Neural cell (in vitro differentiated cells): ENCODE measurements around the gene DIPK1C. TPM values are rescaled to one million over a fixed set of nuclear protein-coding genes. Genes with fewer than 3 reads are reported as not detected.

Source experiments
- H2AFZ ChIP-seq: fragments of 200-600, 300-800 bp; sonication (generic), shearing (Covaris generic); 2 replicates; pipeline ENCODE4 v1.6.0; 2014; ENCODE audit warnings: low read depth, mild to moderate bottlenecking, antibody characterized with exemption, low read length, moderate library complexity
- H3F3A ChIP-seq: fragments of 200-600 bp; shearing (Covaris generic); 2 replicates; pipeline ENCODE4 v1.6.1; 2016; ENCODE audit warnings: mild to moderate bottlenecking, moderate library complexity, mixed read lengths, antibody characterized with exemption, low read length; ENCODE audit not compliant: insufficient read depth, poor library complexity, severe bottlenecking
- H3K27ac ChIP-seq: fragments of 200-600, 300-800 bp; sonication (generic), shearing (Covaris generic); 2 replicates; pipeline ENCODE4 v1.5.1; 2014; ENCODE audit warnings: mild to moderate bottlenecking, low read length, moderate library complexity
- H3K27me3 ChIP-seq: fragments of 300-800, 200-600 bp; sonication (generic), shearing (Covaris generic); 2 replicates; pipeline ENCODE4 v1.6.0; 2014; ENCODE audit warnings: mild to moderate bottlenecking, low read depth, low read length, moderate library complexity; ENCODE audit not compliant: insufficient read depth
- H3K36me3 ChIP-seq: fragments of 300-800, 200-600 bp; sonication (generic), shearing (Covaris generic); 2 replicates; pipeline ENCODE4 v1.5.1; 2014; ENCODE audit warnings: mild to moderate bottlenecking, antibody characterized with exemption, low read length, moderate library complexity; ENCODE audit not compliant: insufficient read depth
- H3K4me2 ChIP-seq: fragments of 300-800, 200-600 bp; sonication (generic), shearing (Covaris generic); 2 replicates; pipeline ENCODE4 v1.6.0; 2014; ENCODE audit warnings: mild to moderate bottlenecking, low read length
- H3K4me3 ChIP-seq: fragments of 300-800, 200-600 bp; sonication (generic), shearing (Covaris generic); 2 replicates; pipeline ENCODE4 v1.5.1; 2014; ENCODE audit warnings: mild to moderate bottlenecking, low read length, moderate library complexity
- H3K79me2 ChIP-seq: fragments of 200-600 bp; shearing (Covaris generic); replicated peaks from 2 replicates; pipeline ENCODE4 v1.6.0; 2014; ENCODE audit warnings: mild to moderate bottlenecking, low read length, moderate library complexity; ENCODE audit not compliant: insufficient read depth
- H3K9ac ChIP-seq: fragments of 300-800, 200-600 bp; sonication (generic), shearing (Covaris generic); 2 replicates; pipeline ENCODE4 v1.6.1; 2016; ENCODE audit warnings: mild to moderate bottlenecking, low read length, mixed read lengths
- H3K9me2 ChIP-seq: fragments of 200-600 bp; shearing (Covaris generic); 2 replicates; pipeline ENCODE4 v1.6.1; 2016; ENCODE audit warnings: mild to moderate bottlenecking, low read length, mixed read lengths; ENCODE audit not compliant: insufficient read depth
- H3K9me3 ChIP-seq: fragments of 200-600, 300-800 bp; sonication (generic), shearing (Covaris generic); 2 replicates; pipeline ENCODE4 v1.6.1; 2016; ENCODE audit warnings: mild to moderate bottlenecking, mixed run types, low read length, moderate library complexity, mixed read lengths
- H4K20me1 ChIP-seq: fragments of 200-600 bp; shearing (Covaris generic); 2 replicates; pipeline ENCODE4 v1.6.1; 2016; ENCODE audit warnings: mild to moderate bottlenecking, mixed run types; ENCODE audit not compliant: insufficient read depth
- CTCF ChIP-seq: fragments of 450-650 bp; IDR thresholded peaks from 2 replicates; pipeline ENCODE4 v1.5.1; 2014; ENCODE audit warnings: antibody characterized with exemption, mild to moderate bottlenecking, moderate library complexity; ENCODE audit not compliant: poor library complexity, severe bottlenecking
- EP300 ChIP-seq: fragments of 450-650 bp; conservative IDR thresholded peaks from 2 replicates; pipeline ENCODE4 v1.6.1; 2014; ENCODE audit warnings: antibody characterized with exemption, mild to moderate bottlenecking, moderate library complexity; ENCODE audit not compliant: poor library complexity, severe bottlenecking
- EZH2 ChIP-seq: fragments of 200-600, 300-800 bp; shearing (Covaris generic), sonication (generic); IDR thresholded peaks from 2 replicates; pipeline ENCODE4 v1.6.1; 2014; ENCODE audit warnings: antibody characterized with exemption, low read length, borderline replicate concordance, mild to moderate bottlenecking; ENCODE audit not compliant: insufficient read depth, poor library complexity, severe bottlenecking
- MXI1 ChIP-seq: fragments of 450-650 bp; conservative IDR thresholded peaks from 2 replicates; pipeline ENCODE4 v1.6.1; 2014; ENCODE audit warnings: antibody characterized with exemption, mild to moderate bottlenecking; ENCODE audit not compliant: poor library complexity, severe bottlenecking
- POLR2AphosphoS5 ChIP-seq: IDR thresholded peaks from 2 replicates; pipeline ENCODE4 v1.6.1; 2012
- RAD21 ChIP-seq: fragments of 450-650 bp; conservative IDR thresholded peaks from 2 replicates; pipeline ENCODE4 v1.6.1; 2014; ENCODE audit warnings: antibody characterized with exemption, mild to moderate bottlenecking, moderate library complexity
- REST ChIP-seq: IDR thresholded peaks from 2 replicates; pipeline ENCODE4 v1.6.1; 2012; ENCODE audit warnings: borderline replicate concordance
- SMC3 ChIP-seq: fragments of 450-650 bp; conservative IDR thresholded peaks from 2 replicates; pipeline ENCODE4 v1.6.1; 2014; ENCODE audit warnings: antibody characterized with exemption, mild to moderate bottlenecking, moderate library complexity; ENCODE audit not compliant: poor library complexity
- TAF1 ChIP-seq: IDR thresholded peaks from 2 replicates; pipeline ENCODE4 v1.6.1; 2012; ENCODE audit warnings: low read depth
- polyA plus RNA-seq: library from polyadenylated mRNA; depleted of rRNA; stranded (reverse); fragments of >200 nt; gene quantifications from 2 replicates; pipeline ENCODE4 v1.2.3, GENCODE V29; 2014

DIPK1C gene
- polyA plus RNA-seq, 1 donor from 2014 or later: not detected

GRCh38 chr18:74434466-74434865 lies 22.6 kb downstream of the DIPK1C start:
- H3K4me2 ChIP-seq: no peak overlapping the region
- H4K20me1 ChIP-seq: no peaks in the 10 kb centered on the region
- H3F3A ChIP-seq: no peaks in the 10 kb centered on the region
- no peaks in the 10 kb centered on the region for H3K79me2 ChIP-seq
- no peak overlapping the region for H3K9ac ChIP-seq
- no peak overlapping the region for H3K27ac ChIP-seq
- no peaks in the 10 kb centered on the region for H3K9me2 ChIP-seq
- no peak overlapping the region for H2AFZ ChIP-seq
- no peak overlapping the region for H3K4me3 ChIP-seq
- TF ChIP-seq EZH2 (no peak), MXI1 (no peak), SMC3 (no peak), CTCF (no peak), RAD21 (no peak), EP300 (no peak), POLR2AphosphoS5 (no peak), REST (no peak), TAF1 (no peak)
- H3K27me3 ChIP-seq: no peaks in the 10 kb centered on the region
- no peaks in the 10 kb centered on the region for H3K36me3 ChIP-seq
- H3K9me3 ChIP-seq: no peaks in the 10 kb centered on the region

- H3K36me3 ChIP-seq: no peaks in the 10 kb centered on the region
- H3K79me2 ChIP-seq: no peaks in the 10 kb centered on the region
- no peaks in the 10 kb centered on the region for H3K27me3 ChIP-seq
- H3F3A ChIP-seq: no peaks in the 10 kb centered on the region
- no peaks in the 10 kb centered on the region for H3K9me2 ChIP-seq
- H3K27ac ChIP-seq: no peak overlapping the region
- H4K20me1 ChIP-seq: no peaks in the 10 kb centered on the region
- no peak overlapping the region for H2AFZ ChIP-seq
- no peak overlapping the region for H3K4me3 ChIP-seq
- H3K9ac ChIP-seq: no peak overlapping the region
- H3K9me3 ChIP-seq: no peaks in the 10 kb centered on the region
- no peak for TF ChIP-seq REST
- TF ChIP-seq SMC3: no peak
- TF ChIP-seq EP300: no peak
- TF ChIP-seq EZH2: no peak
- TF ChIP-seq MXI1: no peak
- no peak for TF ChIP-seq RAD21
- no peak for TF ChIP-seq CTCF
- H3K4me2 ChIP-seq: no peak overlapping the region
These were observed 26.1 kb downstream of the DIPK1C start for GRCh38 chr18:74430806-74431571.
